NCI-H345 (cell line): ENCODE measurements around the gene MEIS2.
"Not testable (repeated sequence)": the region's sequence is repeated elsewhere in the genome, so short reads cannot be mapped to it uniquely, and the experiment has no call there.

Experiments
- DNase-seq: peaks from one replicate; lab custom pipeline; 2025; lab: John Stamatoyannopoulos, UW

Gene MEIS2

DNA sequence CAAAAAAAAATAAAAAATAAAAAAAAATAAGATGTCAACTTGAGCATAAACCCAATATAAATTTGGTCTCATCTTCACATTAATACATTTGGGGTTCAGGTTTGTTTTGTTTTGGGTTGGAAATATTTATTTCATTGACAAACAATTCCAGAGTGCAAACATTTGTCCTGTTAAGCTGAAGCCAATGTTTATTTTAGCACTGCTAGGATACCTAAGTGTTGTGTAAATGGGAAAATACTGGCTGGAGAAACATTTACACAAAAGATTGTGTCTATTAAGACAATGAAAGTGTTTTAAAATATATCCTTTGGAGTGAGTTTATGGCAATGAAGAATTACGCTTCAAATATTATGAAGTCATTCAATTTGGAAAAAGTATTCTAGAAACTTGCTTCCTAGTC lies 91.1 kb downstream of the MEIS2 start:
- DNase-seq = no peak

DNA sequence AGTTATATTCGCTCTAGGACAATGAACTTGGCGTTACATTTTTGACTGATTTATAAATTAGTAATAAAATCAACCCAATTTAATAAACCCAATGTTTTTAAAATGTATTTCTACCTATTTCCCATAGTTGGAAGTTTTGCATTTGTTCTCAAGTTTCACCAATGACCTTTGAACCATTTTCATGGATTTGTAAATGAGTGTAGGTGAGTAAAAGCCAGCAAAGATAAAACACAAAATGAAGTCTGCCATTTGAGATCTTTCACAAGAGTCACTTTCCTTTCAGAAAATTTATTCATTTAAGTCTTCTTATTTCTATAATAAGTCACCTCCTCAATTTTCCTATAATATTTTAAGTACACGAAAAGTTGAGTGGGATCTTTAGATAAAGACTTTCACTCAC lies 92.1 kb downstream of the MEIS2 start:
- no peak for DNase-seq

DNA sequence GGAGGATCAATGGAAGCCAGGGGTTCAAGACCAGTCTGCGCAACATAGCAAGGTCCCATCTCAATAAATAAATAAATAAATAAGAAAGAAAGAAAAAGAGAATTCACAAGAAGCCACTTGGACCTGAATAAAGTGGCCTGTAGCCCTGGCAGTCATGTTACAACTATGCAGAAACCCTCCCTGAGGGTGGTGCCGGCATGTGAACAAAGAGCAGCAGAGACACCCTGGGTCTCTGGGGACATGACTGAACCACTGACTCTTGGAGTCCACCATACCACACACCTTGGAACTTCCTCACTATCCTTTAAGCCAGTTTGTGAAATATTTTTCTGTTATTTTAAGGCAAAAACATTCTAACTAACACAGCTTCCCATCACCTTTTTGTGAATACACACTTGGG lies 93.0 kb downstream of the MEIS2 start:
- no peak for DNase-seq

DNA sequence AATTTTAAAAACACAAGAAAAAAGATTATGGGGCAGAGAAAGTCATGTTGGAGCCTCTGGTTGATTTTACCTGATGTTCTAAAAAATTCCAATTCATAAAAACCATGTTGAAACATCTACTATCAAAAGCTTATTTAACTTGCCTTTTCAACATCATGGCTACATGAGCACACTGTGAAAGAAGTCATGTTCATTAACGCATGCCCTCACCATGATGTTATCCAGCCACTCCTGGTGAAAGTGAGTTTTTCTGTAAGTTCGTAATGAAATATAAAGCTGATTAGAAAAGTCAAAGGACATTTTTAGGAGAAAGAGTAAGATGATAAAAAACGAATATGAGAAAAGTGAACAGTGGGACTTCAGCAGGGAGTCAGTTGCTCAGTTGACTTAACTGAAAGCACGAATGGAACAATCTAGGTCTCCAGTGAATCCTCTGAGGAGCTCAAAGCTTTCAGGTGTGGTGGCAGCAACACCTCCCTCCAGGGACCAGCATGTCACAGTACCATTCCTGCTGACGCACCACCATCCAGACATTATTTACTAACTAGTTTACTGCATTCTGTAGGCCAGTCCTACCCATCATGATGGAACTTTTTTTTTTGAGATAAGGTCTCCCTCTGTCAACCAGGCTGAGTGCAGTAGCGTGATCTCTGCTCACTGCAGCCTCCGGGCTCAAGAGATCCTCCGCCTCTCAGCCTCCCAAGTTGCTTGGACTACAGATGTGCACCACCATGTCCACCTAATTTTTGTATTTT lies 95.2 kb downstream of the MEIS2 start:
- no peak for DNase-seq

DNA sequence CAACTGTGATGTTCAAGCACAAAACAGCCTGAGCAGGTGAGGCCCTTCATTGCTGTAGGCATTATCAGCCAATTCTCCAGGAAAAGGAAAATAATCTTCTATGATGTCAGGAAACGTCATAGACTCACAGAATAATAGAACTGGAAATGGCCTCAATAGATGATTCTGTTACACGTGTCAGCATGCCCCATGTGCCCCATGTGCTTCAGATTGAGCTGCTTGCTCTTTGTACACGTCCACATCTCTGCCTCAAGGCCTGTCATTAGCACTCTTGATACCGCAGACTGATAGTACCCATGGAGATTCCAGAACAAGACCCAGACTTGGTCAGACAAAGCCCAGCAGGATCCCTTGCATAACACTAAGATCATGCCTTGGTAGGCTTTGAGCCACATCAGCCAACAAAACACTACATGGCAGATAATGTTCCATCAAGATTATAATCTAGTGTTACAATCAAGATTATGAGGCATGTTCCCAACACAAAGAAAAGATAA lies 95.9 kb downstream of the MEIS2 start:
- no peak for DNase-seq

DNA sequence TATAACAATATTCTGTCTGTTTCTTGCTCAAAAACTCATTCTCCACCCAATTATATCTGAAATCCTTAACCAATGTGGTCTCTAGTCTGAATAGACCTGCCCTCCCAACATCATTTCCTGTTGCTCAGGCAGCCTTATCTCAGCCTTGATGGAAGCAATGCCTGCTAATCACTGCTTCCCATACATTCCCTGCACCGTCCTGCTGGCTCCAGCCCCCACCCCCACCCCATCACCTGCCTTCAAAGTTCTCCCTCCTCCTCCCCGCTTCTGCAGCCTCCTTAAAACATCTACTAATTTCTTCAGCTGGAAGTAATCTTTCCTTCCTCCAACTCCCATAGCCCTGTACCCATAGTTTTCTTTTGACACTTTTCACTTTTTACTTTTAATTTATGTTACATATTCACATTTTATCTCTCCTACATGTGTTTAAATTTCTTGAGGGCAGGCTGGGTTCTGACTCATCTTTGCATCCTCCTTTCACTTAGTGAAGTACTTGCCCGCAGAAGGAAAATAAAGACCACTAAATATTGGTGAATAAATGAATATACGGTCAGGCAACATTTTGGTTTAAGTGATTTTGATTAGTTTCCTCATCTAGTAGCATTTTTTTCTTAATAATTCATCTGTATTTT lies 98.2 kb downstream of the MEIS2 start:
- no peak for DNase-seq

DNA sequence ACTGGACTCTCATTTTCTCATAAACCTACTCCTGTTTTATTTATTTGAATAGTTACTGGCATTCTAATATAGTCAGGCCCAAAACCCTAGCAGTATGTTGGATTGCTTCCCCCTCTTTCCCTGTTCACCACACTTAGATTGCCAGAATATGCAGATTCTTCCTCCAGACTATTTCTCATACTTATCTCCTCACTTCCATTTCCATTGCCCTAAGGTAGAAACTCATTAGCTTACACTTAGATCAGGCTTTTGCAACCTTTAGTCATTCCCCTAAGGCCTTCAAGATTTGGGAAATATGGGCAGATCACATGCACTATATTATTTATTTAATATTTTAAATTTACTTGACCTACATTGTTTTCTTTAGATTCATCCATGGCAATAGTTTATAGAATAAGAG lies 98.9 kb downstream of the MEIS2 start:
- DNase-seq = no peak

DNA sequence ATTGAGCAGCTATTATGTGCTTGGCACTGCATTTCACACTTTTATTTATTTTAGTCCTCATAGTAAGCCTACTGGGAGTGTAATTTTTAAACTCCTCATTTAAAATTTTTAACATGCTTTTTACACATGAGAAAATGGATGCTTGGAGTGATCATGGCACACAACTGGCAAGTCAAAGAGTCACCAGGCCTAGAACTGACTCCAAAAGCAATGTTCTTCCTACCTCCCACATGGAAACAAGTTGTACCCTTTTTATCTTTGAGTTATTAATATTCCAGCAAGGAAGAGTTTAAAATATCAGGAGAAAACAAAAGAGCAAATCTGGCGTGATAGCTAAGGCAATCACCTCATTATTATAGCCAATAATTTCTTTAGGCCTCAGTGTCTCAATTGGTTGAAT lies 100.6 kb downstream of the MEIS2 start:
- no peak for DNase-seq

DNA sequence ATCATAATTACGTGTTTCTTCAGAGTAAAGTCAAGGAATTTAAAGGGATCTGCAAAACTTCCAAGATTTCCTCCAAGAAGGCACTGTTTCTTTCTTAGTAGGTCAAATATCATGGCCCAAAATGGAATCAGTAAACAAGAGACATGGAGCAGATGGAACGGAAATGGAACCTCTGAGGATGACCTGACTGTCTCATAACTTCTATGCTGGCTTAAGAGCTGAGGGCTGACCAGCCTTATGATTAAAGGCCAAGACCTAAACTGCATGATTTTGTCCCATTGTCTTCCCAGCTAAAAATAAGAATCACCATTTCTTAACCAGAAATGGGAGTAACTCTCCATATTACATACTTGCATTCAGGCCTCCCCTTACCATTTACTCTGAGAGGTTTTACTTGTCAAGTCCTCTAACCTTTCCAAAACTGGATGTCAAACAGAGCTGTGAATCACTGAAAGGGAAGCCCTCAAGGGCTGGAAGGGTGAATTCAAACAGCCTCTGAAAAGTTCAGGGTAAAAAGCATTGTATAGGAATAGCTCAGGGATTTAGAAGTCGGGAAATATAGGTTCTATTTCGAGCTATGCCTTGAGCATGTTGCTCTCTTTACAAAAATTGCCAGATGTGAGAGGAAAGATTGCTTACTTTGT lies 103.7 kb downstream of the MEIS2 start:
- no peak for DNase-seq

DNA sequence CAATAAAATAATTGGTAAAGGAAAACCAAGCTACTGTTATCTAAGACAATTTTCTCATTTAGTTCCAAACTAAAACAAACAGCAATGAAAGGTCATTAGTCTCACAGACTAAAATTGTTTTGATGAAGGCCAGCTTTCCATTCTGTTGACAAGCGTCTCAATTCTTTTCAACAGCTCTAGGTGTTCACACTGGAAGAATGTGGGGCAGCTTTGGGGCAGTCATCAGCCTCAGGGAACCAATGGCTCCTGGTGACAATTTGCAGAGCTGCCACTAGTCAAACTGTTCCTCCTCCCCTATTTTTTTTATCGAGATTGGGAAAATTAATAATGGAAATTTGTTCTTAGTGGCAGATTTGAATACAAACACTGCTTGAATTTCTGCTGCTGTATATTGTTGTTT lies 104.2 kb downstream of the MEIS2 start:
- no peak for DNase-seq

DNA sequence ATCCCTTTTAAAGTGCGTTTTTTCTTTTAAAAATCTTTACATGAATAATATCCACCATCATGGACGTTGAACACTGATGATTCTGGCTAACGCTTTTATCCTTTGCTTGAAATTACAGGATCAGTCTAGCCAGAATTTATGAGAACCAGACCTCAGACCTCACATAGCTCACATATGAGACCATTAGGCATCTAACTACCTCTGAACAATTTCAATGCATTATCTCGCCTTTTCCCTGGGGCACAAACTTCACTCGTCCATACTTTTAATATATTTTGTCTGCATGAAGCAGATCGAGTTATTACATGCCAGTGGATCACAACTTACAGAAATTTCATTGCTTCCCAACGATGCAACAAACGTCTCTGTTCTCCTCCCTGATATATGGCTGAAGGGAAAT lies 105.6 kb downstream of the MEIS2 start:
- DNase-seq = no peak

DNA sequence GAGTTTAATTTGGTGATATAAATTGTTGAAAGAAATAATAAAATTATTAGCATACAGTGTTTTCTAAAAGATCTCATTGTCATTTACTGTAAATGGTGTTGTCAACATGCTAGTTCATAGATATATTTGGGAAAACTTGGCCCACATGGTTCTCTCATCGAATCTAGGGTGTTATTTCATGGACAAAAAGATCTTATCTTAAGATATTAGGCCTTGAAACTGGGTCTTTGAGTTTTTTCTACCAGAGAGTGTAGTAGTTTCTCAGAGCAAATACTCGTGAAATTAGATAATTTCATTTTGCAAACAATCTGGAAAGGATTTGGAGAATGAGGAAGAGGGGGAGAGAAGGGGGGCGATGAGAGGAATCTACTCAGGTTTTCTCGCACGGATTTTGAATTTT lies 107.9 kb downstream of the MEIS2 start:
- no peak for DNase-seq

DNA sequence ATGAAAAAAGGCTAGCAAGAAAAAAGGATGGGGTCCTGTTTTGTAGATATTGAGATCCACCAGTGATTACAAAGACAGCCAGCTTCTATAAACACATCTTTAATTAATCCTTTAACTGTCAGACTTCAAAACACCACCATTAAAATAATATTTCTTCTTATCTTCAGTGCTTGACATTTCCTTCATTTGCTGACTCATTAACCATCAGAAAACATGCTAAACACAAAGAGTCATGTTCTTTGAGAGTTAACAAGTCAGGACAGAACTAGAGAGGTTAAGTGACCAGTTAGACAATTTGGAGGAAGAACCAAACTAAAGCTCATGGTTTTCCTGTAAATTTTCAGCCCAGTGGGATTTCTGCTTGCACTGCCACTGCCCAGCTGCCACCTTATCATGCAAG lies 111.4 kb downstream of the MEIS2 start:
- DNase-seq = no peak

DNA sequence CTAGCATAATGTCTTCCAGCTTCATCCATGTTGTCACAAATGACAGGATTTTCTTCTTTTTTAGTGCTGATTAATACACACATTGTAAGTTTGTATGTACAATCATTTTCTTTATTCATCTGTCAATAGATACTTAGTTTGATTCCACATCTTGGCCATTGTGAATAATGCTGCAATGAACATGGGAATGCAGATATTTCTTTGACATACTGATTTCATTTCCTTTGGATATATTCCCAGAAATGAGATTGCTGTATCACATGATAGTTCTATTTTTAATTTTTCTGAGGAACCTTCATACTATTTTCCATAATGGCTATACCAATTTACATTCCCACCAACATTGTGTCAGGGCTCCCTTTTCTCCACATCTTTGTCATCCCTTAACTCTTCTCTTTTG lies 117.9 kb downstream of the MEIS2 start:
- no peak for DNase-seq

DNA sequence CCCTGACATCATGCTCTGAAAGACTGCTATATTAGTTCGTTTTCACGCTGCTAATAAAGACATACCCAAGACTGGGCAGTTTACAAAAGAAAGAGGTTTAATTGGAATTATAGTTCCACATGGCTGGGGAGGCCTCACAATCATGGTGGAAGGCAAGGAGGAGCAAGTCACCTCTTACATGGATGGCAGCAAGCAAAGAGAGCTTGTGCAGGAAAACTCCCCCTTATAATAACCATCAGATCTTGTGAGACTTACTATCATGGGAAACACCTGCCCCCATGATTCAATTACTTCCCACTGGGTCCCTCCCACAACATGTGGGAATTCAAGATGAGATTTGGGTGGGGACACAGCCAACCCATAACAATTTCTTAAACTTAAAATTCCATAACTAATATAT lies 120.1 kb downstream of the MEIS2 start:
- DNase-seq = not testable (repeated sequence)

DNA sequence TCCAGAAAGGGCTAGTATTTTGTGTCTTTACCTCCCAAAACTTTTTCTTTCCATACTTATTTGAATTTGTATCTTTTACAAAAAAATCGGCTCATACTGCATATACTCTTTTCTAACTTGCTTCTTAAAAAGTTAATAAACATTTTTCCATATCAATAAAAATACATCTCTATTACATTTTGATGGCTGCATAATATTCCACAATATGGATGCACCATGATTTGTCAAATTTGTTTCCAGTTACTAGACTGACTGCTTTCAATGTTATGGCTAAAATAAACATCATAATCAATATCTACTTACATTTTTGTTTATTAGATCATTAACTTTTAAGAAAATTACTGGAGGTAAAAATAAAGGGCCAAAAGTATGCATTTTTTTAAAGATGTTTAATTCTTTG lies 121.7 kb downstream of the MEIS2 start:
- no peak for DNase-seq

DNA sequence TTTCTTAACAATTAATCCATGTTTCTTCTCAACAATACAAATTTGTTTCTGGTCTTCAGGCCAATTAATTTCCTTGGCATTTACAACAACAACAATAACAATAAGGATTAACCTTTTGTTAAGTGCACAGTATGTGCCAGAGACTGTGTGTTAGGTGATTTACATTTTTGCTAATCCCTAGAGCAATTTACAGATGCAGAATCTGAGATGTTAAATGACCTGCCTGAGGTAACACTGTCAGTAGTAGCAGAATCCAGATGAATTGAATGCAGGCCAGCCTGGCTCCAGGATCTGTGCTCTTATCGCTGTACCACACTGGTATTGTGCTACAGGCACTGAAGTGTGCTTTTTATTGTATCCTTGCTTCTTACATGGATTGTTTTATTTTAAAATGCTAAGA lies 122.2 kb downstream of the MEIS2 start:
- no peak for DNase-seq

DNA sequence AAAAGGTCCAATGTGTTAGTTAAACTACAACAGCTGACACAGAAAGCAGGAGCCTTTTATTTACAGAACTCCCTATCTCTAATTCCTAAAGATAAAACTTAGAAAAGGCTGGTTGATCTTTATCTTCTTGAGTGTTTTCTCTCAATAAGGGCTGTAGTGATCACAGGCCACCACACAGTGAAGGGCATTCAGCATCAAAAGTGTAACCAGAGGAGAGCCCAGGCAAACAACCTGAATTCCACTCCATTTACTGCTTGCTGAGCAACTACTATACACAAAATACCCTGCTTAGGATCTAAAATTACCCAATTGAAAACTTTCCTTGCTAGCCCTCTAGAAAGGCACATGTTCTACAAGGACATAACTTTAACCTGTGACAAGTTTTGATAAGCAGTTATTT lies 122.7 kb downstream of the MEIS2 start:
- DNase-seq = no peak

DNA sequence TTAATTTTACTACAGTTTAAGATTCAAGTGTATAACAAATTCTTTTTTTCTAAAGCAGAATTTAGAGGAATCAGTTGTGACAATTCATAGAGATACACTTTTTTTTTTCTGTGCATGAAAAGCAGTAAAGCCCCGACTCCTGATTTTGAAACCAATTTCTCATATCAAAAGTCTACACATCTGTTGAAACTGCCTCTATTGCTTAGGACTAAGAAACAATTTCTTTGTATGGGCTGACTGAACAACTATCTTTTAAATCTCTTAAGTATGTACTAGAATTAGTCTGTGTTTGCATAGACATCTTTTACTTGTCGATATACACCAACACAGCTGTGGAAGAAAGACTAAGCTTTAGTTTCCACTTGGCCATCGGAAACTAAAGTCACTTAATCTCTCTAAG lies 127.6 kb downstream of the MEIS2 start:
- no peak for DNase-seq

DNA sequence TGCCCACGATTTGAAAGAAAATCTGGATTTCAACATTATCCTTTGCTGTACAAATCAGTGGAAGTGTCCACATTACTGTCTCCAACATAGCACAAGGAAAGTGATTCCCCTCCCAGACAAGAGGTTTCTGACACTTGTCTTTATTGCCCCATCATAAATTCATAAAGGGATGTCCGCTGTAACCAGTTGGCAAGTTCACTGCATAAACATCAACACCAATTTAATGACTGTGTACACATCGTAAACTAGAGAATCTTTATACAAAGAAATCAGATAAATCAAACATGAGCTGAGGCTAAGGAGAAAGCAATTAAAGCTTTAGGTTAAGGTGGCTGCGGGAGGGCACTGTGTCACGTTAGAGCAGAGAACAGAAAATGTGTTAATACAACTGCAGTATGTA lies 129.8 kb downstream of the MEIS2 start:
- DNase-seq = peak; percentile 45

DNA sequence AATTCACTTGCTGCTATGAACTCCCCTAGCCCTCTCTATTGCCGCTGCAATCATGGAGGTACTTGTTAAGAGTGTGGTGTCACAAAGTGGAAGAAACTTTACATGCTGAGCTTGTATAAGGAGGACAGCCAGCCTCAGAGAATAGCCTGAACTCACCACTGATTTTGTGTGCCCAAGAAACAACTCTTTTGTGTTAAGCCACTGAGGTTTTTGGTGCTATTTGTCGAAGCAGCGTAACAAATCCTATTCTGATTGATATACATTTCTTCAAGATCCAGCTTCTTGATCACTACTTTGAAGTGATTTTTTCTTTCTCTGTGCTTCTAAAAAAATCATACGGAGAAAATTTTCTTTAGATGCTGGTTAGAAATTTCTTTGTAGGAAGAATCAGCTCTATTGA lies 132.4 kb downstream of the MEIS2 start:
- DNase-seq = no peak

DNA sequence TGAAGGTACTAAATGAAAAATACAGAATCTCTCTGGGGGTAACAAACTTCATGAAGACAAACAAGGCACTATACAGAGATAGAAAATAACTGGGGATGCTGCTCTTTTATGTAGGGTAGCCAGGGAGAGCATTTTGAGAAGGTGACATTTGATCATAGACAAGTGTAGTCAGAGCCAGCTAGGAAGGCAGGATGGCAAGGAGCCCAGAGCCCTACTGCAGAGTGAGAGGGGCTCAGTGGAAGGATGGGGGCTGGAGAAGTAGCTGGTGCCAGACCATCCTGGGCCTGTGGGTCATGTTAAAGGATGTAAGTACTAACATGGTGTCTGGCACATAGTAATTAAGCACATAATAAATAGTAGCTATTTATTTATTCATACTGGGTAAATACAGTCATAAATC lies 133.6 kb downstream of the MEIS2 start:
- no peak for DNase-seq

DNA sequence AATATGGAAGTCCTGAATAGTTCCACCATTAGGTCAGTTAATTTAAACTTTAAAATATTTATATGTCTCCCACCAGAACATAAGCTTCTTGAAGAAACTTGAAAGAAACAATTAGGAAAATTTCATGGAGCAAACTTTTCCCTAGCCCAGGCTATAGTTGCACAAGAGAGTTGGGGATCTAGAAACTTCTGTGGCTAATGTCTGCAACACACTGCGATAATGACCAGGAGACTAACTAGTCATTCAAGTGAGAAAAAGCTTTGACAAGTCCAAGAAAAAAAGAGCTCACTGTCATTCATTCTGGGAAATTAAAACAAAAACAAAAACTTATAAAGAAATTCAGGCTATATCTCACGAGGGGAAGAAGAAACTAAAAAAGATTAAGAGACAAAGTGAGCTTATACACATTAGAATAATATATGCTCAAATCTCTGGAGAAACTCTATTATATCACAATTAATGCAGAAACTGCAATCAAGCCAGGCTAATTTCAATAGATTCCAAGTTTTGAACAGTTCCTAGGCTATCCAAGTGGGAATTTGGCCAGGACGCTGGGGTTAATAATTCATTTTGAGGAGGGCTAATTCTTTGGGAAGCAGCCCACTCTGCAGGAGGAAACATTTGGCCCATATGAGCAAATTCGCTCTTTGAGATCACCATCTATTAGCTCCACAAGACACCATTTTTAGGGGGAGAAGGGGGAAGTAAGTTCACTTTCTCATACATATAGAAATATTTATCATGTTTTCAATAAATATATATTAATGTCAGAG lies 134.6 kb downstream of the MEIS2 start:
- DNase-seq = no peak
